ENCODE data around the gene ZFP92.

The ZFP92 gene

GRCh38 chrX:153450114-153450948 lies 39.1 kb downstream of the ZFP92 start:
- H3K27ac ChIP-seq, result no peak overlapping the region
- H3K4me3 ChIP-seq, result no peak overlapping the region
- TF ChIP-seq CTCF (IDR thresholded peaks at IDR 0.05), result no peak
- DNase-seq (ENCODE audit: low spot score), result no peak

GRCh38 chrX:153450949-153451277 lies 39.6 kb downstream of the ZFP92 start:
- TF ChIP-seq CTCF (IDR thresholded peaks at IDR 0.05), result no peak
- DNase-seq (ENCODE audit: low spot score), result no peak

GRCh38 chrX:153454901-153455550 lies 43.8 kb downstream of the ZFP92 start:
- no peak for TF ChIP-seq CTCF (IDR thresholded peaks at IDR 0.05)
- no peak overlapping the region for H3K4me3 ChIP-seq
- no peak overlapping the region for H3K27ac ChIP-seq
- DNase-seq (ENCODE audit: low spot score), result no peak

More at GRCh38 chrX:153450949-153451277, 39.6 kb downstream of the ZFP92 start:
- Histone ChIP-seq H3K4me3 (no peak overlapping the region), H3K27ac (no peak overlapping the region)

GRCh38 chrX:153455571-153455970 lies 44.3 kb downstream of the ZFP92 start:
- Histone ChIP-seq H3K27ac (no peak overlapping the region), H3K4me3 (no peak overlapping the region)
- DNase-seq (ENCODE audit: low spot score), result no peak
- no peak for TF ChIP-seq CTCF (IDR thresholded peaks at IDR 0.05)

GRCh38 chrX:153456161-153456560 lies 44.9 kb downstream of the ZFP92 start:
- DNase-seq (ENCODE audit: low spot score), result no peak

GRCh38 chrX:153456704-153457103 lies 45.4 kb downstream of the ZFP92 start:
- Histone ChIP-seq H3K27ac (no peak overlapping the region), H3K4me3 (no peak overlapping the region)
- TF ChIP-seq CTCF (IDR thresholded peaks at IDR 0.05), result no peak
- no peak for DNase-seq (ENCODE audit: low spot score)

More at GRCh38 chrX:153456161-153456560, 44.9 kb downstream of the ZFP92 start:
- no peak overlapping the region for H3K27ac ChIP-seq
- H3K4me3 ChIP-seq, result no peak overlapping the region
- TF ChIP-seq CTCF (IDR thresholded peaks at IDR 0.05), result no peak
